Measurements from ENCODE around the gene PRRG4. TPM values are rescaled to one million over a fixed set of nuclear protein-coding genes. Genes with fewer than 3 reads are reported as not detected.
"Not testable (repeated sequence)": the region's sequence is repeated elsewhere in the genome, so short reads cannot be mapped to it uniquely, and the experiment has no call there.

The PRRG4 gene
- total RNA-seq, 4 donors from 2014 or later, result 1.7 to 6.7 (median 2.5) TPM

DNA sequence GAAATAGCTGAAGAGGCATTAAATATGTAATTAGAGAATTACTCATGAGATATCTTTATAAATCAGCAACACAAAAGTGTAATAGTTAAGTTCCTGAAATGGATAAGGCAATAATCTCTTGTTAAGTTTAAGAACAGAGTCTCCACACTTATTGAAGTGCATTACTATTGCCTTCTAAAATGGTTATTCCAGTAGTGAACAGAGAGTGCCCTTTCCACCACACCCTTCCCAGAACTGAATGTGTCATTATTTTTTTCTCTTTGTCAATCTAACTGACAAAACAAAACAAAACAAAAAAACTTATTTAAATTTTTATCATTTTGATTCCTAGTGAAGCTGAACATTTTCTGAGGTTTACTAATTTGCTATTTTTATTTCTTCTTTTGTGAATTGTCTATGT lies 9.2 kb upstream of the PRRG4 start:
- Histone ChIP-seq H3K4me3 (no peak overlapping the region), H3K27ac (no peak overlapping the region), H3K27me3 (no peaks in the 10 kb centered on the region), H3K36me3 (no peaks in the 10 kb centered on the region), H3K4me1 (no peaks in the 10 kb centered on the region), H3K9me3 (peaks cover 0 to 5% (median 0%) of the 10 kb centered on the region in 3 donors)
- no peak for TF ChIP-seq POLR2AphosphoS5 (IDR thresholded peaks at IDR 0.05)
- TF ChIP-seq POLR2A (IDR thresholded peaks at IDR 0.05), result no peak
- TF ChIP-seq EP300 (IDR thresholded peaks at IDR 0.05), result no peak
- TF ChIP-seq, protein P1, sequence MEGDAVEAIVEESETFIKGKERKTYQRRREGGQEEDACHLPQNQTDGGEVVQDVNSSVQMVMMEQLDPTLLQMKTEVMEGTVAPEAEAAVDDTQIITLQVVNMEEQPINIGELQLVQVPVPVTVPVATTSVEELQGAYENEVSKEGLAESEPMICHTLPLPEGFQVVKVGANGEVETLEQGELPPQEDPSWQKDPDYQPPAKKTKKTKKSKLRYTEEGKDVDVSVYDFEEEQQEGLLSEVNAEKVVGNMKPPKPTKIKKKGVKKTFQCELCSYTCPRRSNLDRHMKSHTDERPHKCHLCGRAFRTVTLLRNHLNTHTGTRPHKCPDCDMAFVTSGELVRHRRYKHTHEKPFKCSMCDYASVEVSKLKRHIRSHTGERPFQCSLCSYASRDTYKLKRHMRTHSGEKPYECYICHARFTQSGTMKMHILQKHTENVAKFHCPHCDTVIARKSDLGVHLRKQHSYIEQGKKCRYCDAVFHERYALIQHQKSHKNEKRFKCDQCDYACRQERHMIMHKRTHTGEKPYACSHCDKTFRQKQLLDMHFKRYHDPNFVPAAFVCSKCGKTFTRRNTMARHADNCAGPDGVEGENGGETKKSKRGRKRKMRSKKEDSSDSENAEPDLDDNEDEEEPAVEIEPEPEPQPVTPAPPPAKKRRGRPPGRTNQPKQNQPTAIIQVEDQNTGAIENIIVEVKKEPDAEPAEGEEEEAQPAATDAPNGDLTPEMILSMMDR (IDR thresholded peaks at IDR 0.05), result no peak
- no peak for ATAC-seq

DNA sequence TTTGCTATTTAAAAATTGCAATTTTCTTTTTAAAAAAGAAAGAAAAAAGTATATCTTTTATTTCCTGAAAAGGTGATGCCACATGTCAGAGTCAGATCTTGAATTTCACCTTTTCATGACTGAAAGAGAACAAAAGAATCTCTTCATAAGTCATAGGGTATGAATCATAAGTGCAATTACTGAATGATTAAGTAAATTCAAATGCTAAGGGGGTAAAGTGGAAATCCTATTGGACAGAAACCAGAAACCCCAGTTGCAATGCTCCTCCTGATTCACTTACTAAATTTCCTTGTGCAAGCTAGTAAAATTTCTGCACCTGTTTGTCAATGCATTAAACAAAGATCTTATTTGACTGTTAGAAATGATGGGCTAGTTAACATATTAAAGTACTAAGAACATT lies 8.2 kb upstream of the PRRG4 start:
- Histone ChIP-seq H3K27me3 (no peaks in the 10 kb centered on the region), H3K27ac (no peak overlapping the region), H3K9me3 (peaks cover 0 to 5% (median 0%) of the 10 kb centered on the region in 3 donors), H3K36me3 (no peaks in the 10 kb centered on the region), H3K4me1 (no peaks in the 10 kb centered on the region), H3K4me3 (no peak overlapping the region)
- no peak for TF ChIP-seq EP300 (IDR thresholded peaks at IDR 0.05)
- no peak for ATAC-seq

DNA sequence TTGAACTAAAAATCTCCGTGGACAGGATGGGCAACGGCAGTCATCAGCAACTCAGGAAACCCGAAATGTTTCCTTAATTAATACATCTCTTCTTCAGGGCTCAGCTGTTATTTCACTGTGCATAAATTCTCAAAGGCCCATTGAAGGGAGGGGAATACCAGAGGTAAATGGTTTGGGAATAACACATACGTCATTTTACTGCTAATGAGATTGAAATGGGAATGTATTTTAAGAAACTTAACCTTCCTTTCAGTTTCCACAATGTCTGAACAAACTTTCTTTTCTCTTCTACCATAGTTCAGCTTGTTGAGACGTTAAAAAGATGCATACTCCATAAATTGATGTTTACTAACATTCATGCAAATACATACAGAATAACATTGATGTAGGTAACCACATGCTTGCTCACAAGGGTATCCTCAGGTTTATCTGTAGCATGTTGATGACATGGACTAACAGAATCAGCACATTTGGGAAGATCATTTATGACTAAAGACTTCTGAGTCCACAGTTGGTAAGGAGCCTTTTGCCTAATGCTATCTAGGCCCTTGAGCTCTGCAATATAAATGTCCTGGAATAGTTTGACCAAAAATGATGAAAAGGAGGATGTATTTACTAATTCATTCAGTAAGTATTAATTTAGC lies 7.7 kb upstream of the PRRG4 start:
- no peak for ATAC-seq
- Histone ChIP-seq H3K9me3 (peaks cover 0 to 5% (median 0%) of the 10 kb centered on the region in 3 donors), H3K36me3 (no peaks in the 10 kb centered on the region), H3K4me1 (no peaks in the 10 kb centered on the region), H3K27me3 (no peaks in the 10 kb centered on the region), H3K4me3 (no peak overlapping the region), H3K27ac (no peak overlapping the region)
- 57 to 65% methylated on average over 5 of the region's 5 CpGs for WGBS, 2 donors (ENCODE audit: low coverage in 1 of 2)
- TF ChIP-seq EP300 (IDR thresholded peaks at IDR 0.05), result no peak
- no peak for TF ChIP-seq POLR2AphosphoS5 (IDR thresholded peaks at IDR 0.05)
- TF ChIP-seq, protein P1 (IDR thresholded peaks at IDR 0.05), result no peak
- TF ChIP-seq POLR2A (IDR thresholded peaks at IDR 0.05), result no peak

DNA sequence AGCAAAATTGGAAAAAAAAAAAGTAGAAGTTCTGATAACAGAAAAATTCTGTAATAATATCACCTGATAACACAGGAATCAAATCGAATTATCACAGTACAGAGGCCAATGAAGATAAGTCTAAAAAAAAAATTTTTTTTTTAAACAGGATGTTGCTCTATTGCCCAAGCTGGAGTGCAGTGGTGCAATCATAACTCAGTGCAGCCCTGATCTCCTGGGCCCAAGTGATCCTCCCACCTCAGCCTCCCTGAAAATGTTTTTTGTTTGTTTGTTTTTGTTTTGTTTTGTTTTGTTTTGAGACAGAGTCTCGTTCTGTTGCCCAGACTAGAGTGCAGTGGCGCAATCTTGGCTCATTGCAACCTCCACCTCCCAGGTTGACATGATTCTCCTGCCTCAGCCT lies 6.1 kb upstream of the PRRG4 start:
- H3K4me3 ChIP-seq, ATAC-seq, H3K4me1 ChIP-seq, H3K27me3 ChIP-seq, H3K9me3 ChIP-seq, H3K36me3 ChIP-seq, H3K27ac ChIP-seq: not testable (repeated sequence)
- WGBS, 2 donors (ENCODE audit: low coverage in 1 of 2), result 63 to 75% methylated on average over 1 to 3 of the region's 3 CpGs

DNA sequence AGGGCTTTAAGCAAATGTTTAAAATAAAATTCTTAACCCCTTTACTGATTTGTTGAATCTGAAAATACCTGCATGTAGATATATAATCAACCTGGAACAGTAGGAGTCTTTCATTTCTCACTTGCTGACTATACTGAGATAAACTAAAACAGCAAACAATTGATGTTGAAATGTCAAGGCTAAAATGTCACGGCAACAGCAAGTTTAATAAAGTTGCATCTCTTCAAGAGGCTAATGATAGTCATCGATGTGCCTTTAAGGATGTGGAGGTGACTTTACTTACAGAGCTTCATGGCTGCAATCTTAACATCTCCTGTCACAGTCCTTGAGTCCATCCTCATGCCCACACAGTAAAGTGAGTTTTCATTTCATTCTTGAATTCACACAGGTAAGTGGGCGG lies 3.6 kb upstream of the PRRG4 start:
- TF ChIP-seq, protein P1 (IDR thresholded peaks at IDR 0.05), result no peak
- TF ChIP-seq POLR2AphosphoS5 (IDR thresholded peaks at IDR 0.05), result no peak
- TF ChIP-seq EP300 (IDR thresholded peaks at IDR 0.05), result no peak
- TF ChIP-seq POLR2A (IDR thresholded peaks at IDR 0.05), result no peak
- Histone ChIP-seq H3K27me3 (peaks cover 20% of the 10 kb centered on the region), H3K4me1 (peaks cover 0 to 14% (median 12%) of the 10 kb centered on the region in 3 donors), H3K9me3 (peaks cover 0 to 5% (median 0%) of the 10 kb centered on the region in 3 donors), H3K4me3 (no peak overlapping the region), H3K36me3 (no peaks in the 10 kb centered on the region), H3K27ac (no peak overlapping the region)
- 48 to 69% methylated on average over 3 of the region's 3 CpGs for WGBS, 2 donors (ENCODE audit: low coverage in 1 of 2)
- no peak for ATAC-seq

DNA sequence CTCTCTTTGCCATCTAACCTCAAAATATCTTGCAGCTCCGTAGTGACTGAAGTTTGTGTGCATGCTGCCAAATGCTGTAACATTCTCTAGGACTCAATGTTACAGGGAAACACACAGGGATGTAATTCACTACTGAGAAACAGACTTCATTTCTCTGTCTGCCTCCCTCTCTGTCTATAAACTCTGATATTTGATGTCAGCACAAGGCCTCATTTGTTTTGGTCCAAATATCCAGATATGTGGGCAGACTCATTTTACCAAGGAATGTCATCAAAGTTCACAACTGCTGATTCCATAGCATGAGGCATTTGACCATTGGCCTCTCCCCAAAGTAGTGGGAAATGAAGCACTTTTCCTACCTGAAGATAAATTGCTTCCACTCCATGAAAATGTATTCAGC lies 2.5 kb upstream of the PRRG4 start:
- H3K36me3 ChIP-seq, result no peaks in the 10 kb centered on the region
- peaks cover 0 to 14% (median 12%) of the 10 kb centered on the region in 3 donors for H3K4me1 ChIP-seq
- TF ChIP-seq, protein P1 (IDR thresholded peaks at IDR 0.05), result no peak
- no peak for TF ChIP-seq POLR2AphosphoS5 (IDR thresholded peaks at IDR 0.05)
- no peak for TF ChIP-seq POLR2A (IDR thresholded peaks at IDR 0.05)
- no peak for TF ChIP-seq EP300 (IDR thresholded peaks at IDR 0.05)
- no peak overlapping the region for H3K4me3 ChIP-seq
- WGBS, 2 donors (ENCODE audit: low coverage in 1 of 2), result 43 to 78% methylated on average over 1 of the region's 1 CpG
- no peak for ATAC-seq
- H3K27ac ChIP-seq, result no peak overlapping the region
- peaks cover 28% of the 10 kb centered on the region for H3K27me3 ChIP-seq
- peaks cover 0 to 5% (median 0%) of the 10 kb centered on the region in 3 donors for H3K9me3 ChIP-seq

Data from gastroesophageal sphincter (tissue), 4 donors.